Astrocyte of the cerebellum (primary cell): ENCODE measurements around the gene TBRG4.

Experiments
- DNase-seq: peaks from one replicate; pipeline ENCODE4 v3.0.0-alpha.2; 2011; ENCODE audit warnings: low read depth
- H3K4me3 ChIP-seq: 2 replicates; pipeline ENCODE4 v1.5.1; 2011; ENCODE audit warnings: mild to moderate bottlenecking, low read depth, low read length, moderate library complexity
- in situ Hi-C: cut with HindIII; loops from 2 replicates; pipeline ENCODE4 v1.10.0; 2017; ENCODE audit warnings: low sequenced_read_pairs
- TF ChIP-seq, protein P1 (sequence below): IDR thresholded peaks from 2 replicates; pipeline ENCODE4 v1.5.1; 2012; ENCODE audit warnings: low read length, low read depth, moderate library complexity, mild to moderate bottlenecking; ENCODE audit errors: missing control alignments

TBRG4 gene

GRCh38 chr7:45102785-45103712, 8.4 kb downstream of the TBRG4 start:
- TF ChIP-seq, protein P1, sequence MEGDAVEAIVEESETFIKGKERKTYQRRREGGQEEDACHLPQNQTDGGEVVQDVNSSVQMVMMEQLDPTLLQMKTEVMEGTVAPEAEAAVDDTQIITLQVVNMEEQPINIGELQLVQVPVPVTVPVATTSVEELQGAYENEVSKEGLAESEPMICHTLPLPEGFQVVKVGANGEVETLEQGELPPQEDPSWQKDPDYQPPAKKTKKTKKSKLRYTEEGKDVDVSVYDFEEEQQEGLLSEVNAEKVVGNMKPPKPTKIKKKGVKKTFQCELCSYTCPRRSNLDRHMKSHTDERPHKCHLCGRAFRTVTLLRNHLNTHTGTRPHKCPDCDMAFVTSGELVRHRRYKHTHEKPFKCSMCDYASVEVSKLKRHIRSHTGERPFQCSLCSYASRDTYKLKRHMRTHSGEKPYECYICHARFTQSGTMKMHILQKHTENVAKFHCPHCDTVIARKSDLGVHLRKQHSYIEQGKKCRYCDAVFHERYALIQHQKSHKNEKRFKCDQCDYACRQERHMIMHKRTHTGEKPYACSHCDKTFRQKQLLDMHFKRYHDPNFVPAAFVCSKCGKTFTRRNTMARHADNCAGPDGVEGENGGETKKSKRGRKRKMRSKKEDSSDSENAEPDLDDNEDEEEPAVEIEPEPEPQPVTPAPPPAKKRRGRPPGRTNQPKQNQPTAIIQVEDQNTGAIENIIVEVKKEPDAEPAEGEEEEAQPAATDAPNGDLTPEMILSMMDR = no peak
- in situ Hi-C loops = no loop called here
- no peak overlapping the region for H3K4me3 ChIP-seq
- no peak for DNase-seq

GRCh38 chr7:45101748-45102147, 9.7 kb downstream of the TBRG4 start:
- no peak overlapping the region for H3K4me3 ChIP-seq
- in situ Hi-C loops = no loop called here
- no peak for DNase-seq
- TF ChIP-seq, protein P1 = no peak

DNA sequence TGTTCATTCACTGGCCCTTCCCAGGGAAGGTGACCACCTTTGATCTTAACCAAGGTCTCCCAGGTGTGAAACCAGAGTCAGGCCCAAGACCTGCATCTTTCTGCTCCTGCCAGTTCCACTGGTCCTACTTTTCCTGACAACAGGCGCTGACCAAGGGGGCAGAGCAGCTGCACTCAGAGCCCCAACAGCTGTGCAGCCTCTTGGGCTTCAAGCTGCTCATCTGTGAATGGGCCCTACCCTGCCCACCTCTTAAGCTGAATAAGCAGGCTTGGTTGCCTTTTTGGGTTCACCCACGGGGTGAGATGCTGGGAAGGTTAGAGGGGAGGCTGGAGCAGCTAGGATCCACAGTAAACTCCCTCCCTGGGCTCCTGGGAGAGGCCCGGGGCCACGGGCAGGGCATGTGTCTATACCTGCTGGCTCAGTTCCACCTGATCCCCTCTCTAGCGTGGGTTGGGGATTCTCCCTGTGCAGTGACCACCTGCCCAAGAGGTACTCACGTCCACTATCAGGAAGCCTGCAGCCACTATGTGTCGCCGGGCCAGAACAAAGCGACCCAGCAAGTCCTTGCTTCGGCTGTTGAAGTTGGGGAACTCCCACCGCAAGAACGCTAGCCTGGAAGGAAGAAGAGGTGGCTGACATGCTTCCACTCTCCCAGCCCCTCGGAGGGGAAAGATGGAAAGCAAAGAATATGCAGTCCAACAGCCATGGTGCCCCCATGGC, 10.6 kb downstream of the TBRG4 start:
- no peak overlapping the region for H3K4me3 ChIP-seq
- in situ Hi-C loops = no loop called here
- DNase-seq = no peak
- TF ChIP-seq, protein P1 = no peak

- DNase-seq = no peak
- in situ Hi-C loops = no loop called here
- TF ChIP-seq, protein P1 = no peak
- no peak overlapping the region for H3K4me3 ChIP-seq
Measured at GRCh38 chr7:45099891-45100760, 11.4 kb downstream of the TBRG4 start.

GRCh38 chr7:45098983-45099839, 12.3 kb downstream of the TBRG4 start:
- no peak for DNase-seq
- in situ Hi-C loops = no loop called here
- TF ChIP-seq, protein P1 = no peak

More at GRCh38 chr7:45098983-45099839, 12.3 kb downstream of the TBRG4 start:
- H3K4me3 ChIP-seq = no peak overlapping the region
